IPS-18a (cell line): ENCODE measurements around the gene PCDHGA11.
"Not testable (repeated sequence)": the region's sequence is repeated elsewhere in the genome, so short reads cannot be mapped to it uniquely, and the experiment has no call there.

Experiments
- H3K27ac ChIP-seq: one replicate; pipeline ENCODE4 v1.5.1; 2013; ENCODE audit warnings: low read length
- H3K27me3 ChIP-seq: one replicate; pipeline ENCODE4 v1.6.1; 2013; ENCODE audit warnings: mild to moderate bottlenecking, low read length; ENCODE audit not compliant: control insufficient read depth, insufficient read depth
- H3K36me3 ChIP-seq: one replicate; pipeline ENCODE4 v1.6.1; 2013; ENCODE audit warnings: low read depth, low read length; ENCODE audit not compliant: control insufficient read depth
- H3K4me1 ChIP-seq: one replicate; pipeline ENCODE4 v1.6.1; 2013; ENCODE audit warnings: low read depth, low read length; ENCODE audit not compliant: control insufficient read depth
- H3K4me3 ChIP-seq: one replicate; pipeline ENCODE4 v1.5.1; 2013; ENCODE audit warnings: low read length
- H3K9ac ChIP-seq: one replicate; pipeline ENCODE4 v1.6.1; 2013; ENCODE audit warnings: mild to moderate bottlenecking, low read length, moderate library complexity
- H3K9me3 ChIP-seq: one replicate; pipeline ENCODE4 v1.6.1; 2013; ENCODE audit warnings: low read depth, low read length; ENCODE audit not compliant: control insufficient read depth

The PCDHGA11 gene

GRCh38 chr5:141388661-141389060 lies 32.2 kb upstream of the PCDHGA11 start:
- Histone ChIP-seq H3K9me3 (peaks cover 40% of the 10 kb centered on the region), H3K4me3 (no peak overlapping the region), H3K27ac (no peak overlapping the region), H3K36me3 (no peaks in the 10 kb centered on the region), H3K9ac (no peak overlapping the region), H3K27me3 (no peaks in the 10 kb centered on the region), H3K4me1 (no peaks in the 10 kb centered on the region)

- Histone ChIP-seq H3K4me3 (no peak overlapping the region), H3K4me1 (no peaks in the 10 kb centered on the region), H3K9me3 (peaks cover 40% of the 10 kb centered on the region), H3K27me3 (no peaks in the 10 kb centered on the region), H3K36me3 (no peaks in the 10 kb centered on the region), H3K9ac (no peak overlapping the region), H3K27ac (no peak overlapping the region)
Observed at GRCh38 chr5:141389153-141390042, 31.5 kb upstream of the PCDHGA11 start.

DNA sequence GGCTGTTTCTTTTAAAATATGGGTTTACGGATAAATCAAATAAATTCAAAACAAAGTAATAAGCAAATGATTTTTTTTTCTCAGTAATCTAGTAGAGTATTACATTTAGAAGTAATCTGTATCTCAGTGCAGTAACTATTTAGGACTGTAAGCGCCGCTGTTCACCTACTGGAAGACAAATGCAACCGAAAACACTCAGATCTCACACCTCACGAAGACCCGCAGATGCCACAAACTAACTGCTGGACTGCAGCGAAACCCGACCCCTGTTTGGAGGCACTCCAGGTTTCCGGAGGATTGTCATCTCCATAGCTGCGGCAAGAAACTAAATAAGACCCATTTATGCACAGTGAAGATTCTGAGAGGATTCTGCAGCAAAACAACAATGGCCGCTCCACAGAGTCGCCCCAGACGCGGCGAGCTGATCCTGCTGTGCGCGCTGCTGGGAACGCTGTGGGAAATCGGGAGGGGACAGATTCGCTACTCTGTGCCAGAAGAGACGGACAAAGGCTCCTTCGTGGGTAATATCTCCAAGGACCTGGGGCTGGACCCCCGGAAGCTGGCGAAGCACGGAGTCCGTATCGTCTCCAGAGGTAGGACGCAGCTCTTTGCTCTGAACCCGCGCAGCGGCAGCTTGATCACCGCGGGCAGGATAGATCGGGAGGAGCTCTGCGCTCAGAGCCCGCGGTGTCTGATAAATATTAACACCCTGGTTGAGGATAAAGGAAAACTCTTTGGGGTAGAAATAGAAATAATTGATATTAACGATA lies 28.2 kb upstream of the PCDHGA11 start, which contains the start of gene PCDHGA8:
TSS of gene PCDHGA8 (plus strand) at position 205 of the 770 bp plus-strand sequence. CDS start at position 386, 181 bp downstream.
- Histone ChIP-seq H3K27ac (no peak within 1 kb of the TSS), H3K36me3 (no peaks in the 10 kb centered on the region), H3K27me3 (no peaks in the 10 kb centered on the region), H3K9me3 (peaks cover 34% of the 10 kb centered on the region), H3K4me3 (no peak within 1 kb of the TSS), H3K4me1 (no peaks in the 10 kb centered on the region), H3K9ac (no peak within 1 kb of the TSS)

DNA sequence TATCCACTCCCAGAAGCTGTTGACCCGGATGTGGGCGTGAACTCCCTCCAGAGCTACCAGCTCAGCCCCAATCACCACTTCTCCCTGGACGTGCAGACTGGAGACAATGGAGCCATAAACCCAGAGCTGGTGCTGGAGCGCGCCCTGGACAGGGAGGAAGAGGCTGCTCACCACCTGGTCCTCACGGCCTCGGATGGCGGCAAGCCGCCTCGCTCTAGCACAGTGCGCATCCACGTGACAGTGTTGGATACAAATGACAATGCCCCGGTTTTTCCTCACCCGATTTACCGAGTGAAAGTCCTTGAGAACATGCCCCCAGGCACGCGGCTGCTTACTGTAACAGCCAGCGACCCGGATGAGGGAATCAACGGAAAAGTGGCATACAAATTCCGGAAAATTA lies 27.6 kb upstream of the PCDHGA11 start:
- H3K27ac ChIP-seq: no peak overlapping the region
- no peak overlapping the region for H3K4me3 ChIP-seq
- no peak overlapping the region for H3K9ac ChIP-seq
- H3K9me3 ChIP-seq: peaks cover 33% of the 10 kb centered on the region
- H3K4me1 ChIP-seq: no peaks in the 10 kb centered on the region
- H3K36me3 ChIP-seq: no peaks in the 10 kb centered on the region
- H3K27me3 ChIP-seq: no peaks in the 10 kb centered on the region

- not testable (repeated sequence) for H3K4me3 ChIP-seq, H3K27me3 ChIP-seq, H3K9ac ChIP-seq, H3K4me1 ChIP-seq, H3K36me3 ChIP-seq, H3K27ac ChIP-seq
- H3K9me3 ChIP-seq: peaks cover 34% of the 10 kb centered on the region
Observed at GRCh38 chr5:141394401-141395187, 26.3 kb upstream of the PCDHGA11 start.

DNA sequence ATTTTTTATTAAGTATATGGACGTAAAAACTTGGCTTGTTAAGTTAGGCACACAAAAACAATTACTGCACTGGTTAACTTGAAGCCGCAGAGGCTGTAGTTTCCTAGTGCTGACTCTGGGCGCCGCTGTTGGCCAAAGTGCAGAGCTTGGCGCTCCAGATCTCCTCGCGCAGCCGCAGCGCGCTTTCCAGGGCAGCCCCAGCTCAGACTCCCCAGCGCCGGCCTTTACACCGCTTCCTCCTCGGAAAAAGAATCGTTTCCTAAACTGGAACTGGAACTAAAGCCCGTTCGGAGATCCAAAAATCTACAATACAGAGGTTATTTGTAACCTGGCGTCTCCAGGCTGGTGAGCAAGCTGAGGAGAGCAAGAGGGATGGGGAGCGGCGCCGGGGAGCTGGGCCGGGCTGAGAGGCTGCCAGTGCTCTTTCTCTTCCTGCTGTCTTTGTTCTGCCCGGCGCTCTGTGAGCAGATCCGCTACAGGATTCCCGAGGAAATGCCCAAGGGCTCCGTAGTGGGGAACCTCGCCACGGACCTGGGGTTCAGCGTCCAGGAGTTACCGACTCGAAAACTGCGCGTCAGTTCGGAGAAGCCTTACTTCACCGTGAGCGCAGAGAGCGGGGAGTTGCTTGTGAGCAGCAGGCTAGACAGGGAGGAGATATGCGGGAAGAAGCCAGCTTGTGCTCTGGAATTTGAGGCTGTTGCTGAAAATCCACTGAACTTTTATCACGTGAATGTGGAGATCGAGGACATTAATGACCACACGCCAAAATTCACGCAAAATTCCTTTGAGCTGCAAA lies 22.9 kb upstream of the PCDHGA11 start, which contains the start of gene PCDHGB5:
TSS of gene PCDHGB5 (plus strand) at position 192 of the 796 bp plus-strand sequence. CDS start at position 373, 181 bp downstream.
- not testable (repeated sequence) for H3K36me3 ChIP-seq, H3K4me1 ChIP-seq, H3K27me3 ChIP-seq, H3K27ac ChIP-seq, H3K4me3 ChIP-seq, H3K9ac ChIP-seq
- H3K9me3 ChIP-seq: peaks cover 24% of the 10 kb centered on the region

DNA sequence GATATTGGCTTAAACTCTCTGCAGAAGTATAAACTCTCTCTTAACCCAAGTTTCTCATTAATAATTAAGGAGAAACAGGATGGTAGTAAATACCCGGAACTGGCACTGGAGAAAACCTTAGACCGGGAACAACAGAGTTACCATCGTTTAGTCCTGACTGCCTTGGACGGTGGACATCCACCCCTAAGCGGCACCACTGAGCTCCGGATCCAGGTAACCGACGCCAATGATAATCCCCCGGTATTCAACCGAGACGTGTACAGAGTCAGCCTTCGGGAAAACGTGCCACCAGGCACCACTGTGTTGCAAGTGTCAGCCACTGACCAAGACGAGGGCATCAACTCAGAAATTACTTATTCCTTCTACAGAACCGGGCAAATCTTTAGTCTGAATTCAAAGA lies 22.2 kb upstream of the PCDHGA11 start:
- Histone ChIP-seq H3K9me3 (peaks cover 24% of the 10 kb centered on the region), H3K36me3 (no peaks in the 10 kb centered on the region), H3K9ac (no peak overlapping the region), H3K27ac (no peak overlapping the region), H3K4me3 (no peak overlapping the region), H3K4me1 (no peaks in the 10 kb centered on the region), H3K27me3 (no peaks in the 10 kb centered on the region)

DNA sequence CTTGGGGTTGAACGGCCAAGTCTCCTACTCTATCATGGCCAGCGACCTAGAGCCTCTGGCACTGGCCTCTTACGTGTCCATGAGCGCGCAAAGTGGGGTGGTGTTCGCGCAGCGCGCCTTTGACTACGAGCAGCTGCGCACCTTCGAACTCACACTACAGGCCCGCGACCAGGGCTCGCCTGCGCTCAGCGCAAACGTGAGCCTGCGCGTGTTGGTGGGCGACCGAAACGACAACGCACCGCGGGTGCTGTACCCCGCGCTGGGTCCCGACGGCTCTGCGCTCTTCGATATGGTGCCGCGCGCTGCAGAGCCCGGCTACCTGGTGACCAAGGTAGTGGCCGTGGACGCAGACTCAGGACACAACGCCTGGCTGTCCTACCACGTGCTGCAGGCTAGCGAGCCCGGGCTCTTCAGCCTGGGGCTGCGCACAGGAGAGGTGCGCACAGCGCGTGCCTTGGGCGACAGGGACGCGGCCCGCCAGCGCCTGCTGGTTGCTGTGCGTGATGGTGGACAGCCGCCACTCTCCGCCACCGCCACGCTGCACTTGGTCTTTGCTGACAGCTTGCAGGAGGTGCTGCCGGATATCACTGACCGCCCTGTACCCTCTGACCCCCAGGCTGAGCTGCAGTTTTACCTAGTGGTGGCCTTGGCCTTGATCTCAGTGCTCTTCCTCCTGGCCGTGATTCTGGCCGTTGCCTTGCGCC lies 21.1 kb upstream of the PCDHGA11 start:
- H3K27me3 ChIP-seq: no peaks in the 10 kb centered on the region
- peaks cover 19% of the 10 kb centered on the region for H3K9me3 ChIP-seq
- H3K9ac ChIP-seq: no peak overlapping the region
- no peak overlapping the region for H3K4me3 ChIP-seq
- no peak overlapping the region for H3K27ac ChIP-seq
- no peaks in the 10 kb centered on the region for H3K4me1 ChIP-seq
- no peaks in the 10 kb centered on the region for H3K36me3 ChIP-seq

DNA sequence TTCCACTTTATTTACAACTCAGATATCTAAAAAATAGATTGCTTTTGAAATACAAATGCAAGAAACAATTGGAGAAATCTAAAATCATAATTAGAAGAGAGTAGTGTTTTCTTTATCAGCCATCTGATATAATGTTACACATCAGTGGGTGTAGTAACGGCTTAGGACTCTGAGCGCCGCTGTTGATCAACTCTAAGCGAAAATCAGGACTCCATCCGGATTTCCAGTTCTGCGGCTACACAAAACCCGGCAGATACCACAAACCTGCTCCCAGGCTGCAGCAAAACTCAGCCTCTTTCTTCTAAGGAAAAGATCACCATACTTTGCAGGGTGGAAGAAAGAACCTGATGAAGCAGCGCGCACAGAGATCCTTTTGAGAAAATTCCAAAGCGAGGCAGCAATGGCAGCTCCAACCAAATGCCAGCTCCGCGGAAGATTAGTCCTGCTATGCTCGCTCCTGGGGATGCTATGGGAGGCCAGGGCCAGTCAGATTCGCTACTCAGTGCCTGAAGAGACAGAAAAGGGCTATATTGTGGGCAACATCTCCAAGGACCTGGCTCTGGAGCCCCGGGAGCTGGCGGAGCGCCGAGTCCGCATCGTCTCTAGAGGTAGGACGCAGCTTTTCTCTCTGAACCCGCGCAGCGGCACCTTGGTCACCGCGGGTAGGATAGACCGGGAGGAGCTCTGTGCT lies 18.2 kb upstream of the PCDHGA11 start, which contains the start of gene PCDHGA9:
TSS of gene PCDHGA9 (plus strand) at position 226 of the 691 bp plus-strand sequence. CDS start at position 401, 175 bp downstream.
- H3K4me3 ChIP-seq: no peak within 1 kb of the TSS
- H3K9me3 ChIP-seq: peaks cover 14% of the 10 kb centered on the region
- H3K36me3 ChIP-seq: no peaks in the 10 kb centered on the region
- no peaks in the 10 kb centered on the region for H3K27me3 ChIP-seq
- no peak within 1 kb of the TSS for H3K27ac ChIP-seq
- H3K4me1 ChIP-seq: no peaks in the 10 kb centered on the region
- H3K9ac ChIP-seq: no peak within 1 kb of the TSS

GRCh38 chr5:141403387-141403786 lies 17.5 kb upstream of the PCDHGA11 start:
- Histone ChIP-seq H3K27me3 (no peaks in the 10 kb centered on the region), H3K4me1 (no peaks in the 10 kb centered on the region), H3K4me3 (no peak overlapping the region), H3K27ac (no peak overlapping the region), H3K9ac (no peak overlapping the region), H3K9me3 (peaks cover 14% of the 10 kb centered on the region), H3K36me3 (no peaks in the 10 kb centered on the region)
